GM20431 (cell line): ENCODE results near the gene JAK3.
"Not testable (repeated sequence)": the region's sequence is repeated elsewhere in the genome, so short reads cannot be mapped to it uniquely, and the experiment has no call there.

Experiments used
- in situ Hi-C: fragments of 300-500 bp; cut with MseI, MboI; formaldehyde crosslinking; loops from one replicate; pipeline ENCODE4 v1.15.0; 2020; ENCODE audit warnings: low sequenced_read_pairs; ENCODE audit not compliant: unreplicated experiment

The JAK3 gene

DNA sequence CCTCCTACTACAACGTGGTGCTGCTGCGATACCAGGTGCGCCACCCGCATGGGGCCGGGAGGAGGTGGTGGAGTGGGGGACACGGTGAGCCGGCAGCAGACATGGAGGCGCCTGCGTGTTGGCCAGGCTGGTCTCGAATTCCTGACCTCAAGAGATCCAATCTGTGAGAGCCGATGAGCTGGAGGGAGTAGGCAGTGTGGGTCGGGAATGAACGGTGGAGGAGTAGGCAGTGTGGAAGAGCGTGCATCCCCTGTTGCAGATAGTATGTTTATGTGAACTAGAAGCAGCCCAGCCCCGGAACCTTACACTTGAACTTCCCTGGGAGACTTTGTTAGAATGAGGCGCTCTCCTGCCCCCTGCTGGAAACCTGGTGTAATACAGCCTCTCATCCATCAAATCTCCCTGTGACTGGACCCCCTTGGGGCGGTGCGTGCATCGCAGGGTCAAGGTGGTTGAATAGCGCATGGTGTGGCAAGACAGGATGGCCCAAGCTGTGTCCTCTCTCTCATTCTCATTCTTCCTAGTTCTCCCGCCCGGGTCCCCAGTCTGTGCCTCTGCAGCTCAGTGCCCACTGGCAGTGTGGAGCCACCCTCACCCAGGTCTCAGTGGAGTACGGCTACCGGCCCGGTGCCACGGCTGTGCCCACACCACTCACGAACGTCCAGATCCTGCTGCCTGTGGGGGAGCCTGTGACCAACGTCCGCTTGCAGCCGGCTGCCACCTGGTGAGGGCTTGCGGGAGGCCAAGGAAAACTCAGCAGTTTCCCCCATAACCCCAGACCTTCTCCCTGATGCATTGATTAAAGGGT lies 63.4 kb downstream of the JAK3 start:
- in situ Hi-C loops: no loop called here

DNA sequence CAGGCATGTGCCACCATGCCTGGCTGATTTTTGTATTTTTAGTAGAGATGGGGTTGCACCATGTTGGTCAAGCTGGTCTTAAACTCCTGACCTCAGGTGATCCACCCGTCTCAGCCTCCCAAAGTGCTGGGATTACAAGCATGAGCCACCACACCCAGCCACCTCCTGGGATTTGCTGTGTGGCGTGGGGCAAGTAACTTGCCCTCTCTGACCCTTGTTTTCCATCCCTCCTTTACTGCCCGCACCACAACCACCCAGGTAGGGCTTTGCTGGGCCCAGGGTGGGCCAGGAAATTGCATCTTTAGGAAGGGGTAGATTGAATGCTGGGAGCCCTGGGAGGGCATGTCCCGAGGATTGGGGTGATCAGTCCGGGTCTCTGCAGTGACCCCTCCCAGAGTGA lies 64.1 kb downstream of the JAK3 start:
- in situ Hi-C loops: not testable (repeated sequence)

DNA sequence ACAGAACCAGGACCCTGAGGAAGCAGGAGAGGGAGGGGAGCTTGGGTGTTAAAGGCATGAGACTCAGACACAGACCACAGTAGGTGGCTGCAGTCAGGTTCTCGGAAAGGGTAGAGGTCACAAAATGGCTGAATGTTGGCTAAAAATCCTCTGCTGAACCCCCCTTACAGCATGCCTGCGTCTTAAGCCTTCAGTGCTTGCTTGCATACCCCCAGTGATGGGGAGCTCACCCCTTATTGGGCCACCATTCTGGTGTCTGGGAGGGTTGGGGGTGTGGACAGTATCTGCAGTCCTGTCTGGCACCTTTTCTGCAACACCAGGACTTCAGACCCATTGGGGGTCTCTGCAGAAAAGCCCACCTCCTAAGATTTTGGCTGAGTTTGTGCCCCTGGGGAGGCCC lies 67.0 kb downstream of the JAK3 start:
- in situ Hi-C loops: no loop called here

DNA sequence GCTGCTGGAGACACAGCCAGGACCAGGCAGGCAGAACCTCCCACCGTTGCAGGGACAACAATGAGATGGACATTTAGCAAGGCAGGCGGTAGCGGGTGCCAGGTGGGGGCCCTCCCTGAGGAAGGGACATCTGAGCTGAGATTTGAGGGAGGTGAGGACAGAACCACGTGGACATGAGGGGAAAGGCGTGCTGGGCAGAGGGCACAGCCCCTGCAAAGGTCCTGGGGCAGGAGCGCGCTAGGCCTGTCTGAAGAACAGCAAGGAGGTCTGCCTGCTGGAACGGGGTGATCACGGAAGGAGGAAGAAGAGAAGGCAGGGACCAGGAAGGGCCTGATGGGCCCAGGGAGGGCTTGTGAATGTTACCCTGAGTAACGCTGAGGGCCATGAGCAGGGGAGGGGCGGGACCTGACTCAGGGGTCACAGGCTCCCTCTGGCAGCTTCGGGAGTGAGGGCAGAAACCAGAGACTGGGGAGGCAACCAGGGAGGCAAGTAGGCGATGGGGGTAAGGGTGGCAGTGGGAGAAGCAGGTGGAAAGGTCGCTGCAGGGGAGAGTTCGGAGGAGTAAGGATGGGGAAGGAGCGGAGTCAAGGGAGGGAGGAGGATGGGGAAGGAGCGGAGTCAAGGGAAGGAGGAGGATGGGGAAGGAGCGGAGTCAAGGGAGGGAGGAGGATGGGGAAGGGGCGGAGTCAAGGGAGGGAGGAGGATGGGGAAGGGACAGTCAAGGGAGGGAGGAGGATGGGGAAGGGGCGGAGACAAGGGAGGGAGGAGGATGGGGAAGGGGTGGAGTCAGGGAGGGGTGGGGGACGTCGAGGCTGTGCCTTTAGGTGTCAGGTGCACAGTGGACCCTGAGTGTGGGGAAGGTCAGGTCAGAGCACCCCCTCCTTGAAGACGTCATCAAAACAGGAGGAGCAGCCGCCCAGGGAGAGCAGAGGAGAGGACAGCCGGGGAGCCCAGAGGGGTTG lies 68.5 kb downstream of the JAK3 start:
- in situ Hi-C loops: no loop called here

DNA sequence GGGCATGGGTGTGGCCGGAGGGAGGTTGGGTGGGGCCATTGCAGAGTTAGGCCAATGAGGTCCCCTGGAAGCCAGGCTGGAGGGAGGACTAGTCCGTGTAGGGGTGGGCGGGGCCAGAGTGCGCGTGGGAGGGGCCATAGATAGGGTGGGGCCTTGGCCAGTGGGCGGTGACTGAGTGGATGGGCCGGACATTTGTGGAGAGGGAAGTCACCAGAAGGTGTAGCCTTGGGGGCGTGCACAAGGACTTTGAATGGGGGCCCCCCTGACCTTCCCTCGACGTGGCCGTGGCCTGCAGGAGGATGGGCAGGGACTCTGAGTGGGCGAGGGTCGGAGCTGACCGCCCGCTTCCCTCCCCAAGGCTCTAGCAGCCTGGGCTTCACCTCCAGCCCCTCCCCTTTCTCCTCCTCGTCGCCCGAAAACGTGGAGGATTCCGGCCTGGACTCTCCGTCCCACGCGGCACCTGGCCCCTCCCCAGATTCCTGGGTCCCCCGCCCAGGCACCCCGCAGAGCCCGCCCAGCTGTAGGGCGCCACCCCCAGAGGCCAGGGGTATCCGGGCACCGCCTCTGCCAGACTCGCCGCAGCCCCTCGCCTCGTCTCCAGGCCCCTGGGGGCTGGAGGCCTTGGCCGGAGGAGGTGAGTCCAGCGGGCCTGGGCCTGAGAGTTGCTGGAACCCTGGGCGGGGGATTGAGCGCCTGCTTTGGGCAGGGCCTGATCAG lies 69.4 kb downstream of the JAK3 start:
- in situ Hi-C loops: no loop called here

DNA sequence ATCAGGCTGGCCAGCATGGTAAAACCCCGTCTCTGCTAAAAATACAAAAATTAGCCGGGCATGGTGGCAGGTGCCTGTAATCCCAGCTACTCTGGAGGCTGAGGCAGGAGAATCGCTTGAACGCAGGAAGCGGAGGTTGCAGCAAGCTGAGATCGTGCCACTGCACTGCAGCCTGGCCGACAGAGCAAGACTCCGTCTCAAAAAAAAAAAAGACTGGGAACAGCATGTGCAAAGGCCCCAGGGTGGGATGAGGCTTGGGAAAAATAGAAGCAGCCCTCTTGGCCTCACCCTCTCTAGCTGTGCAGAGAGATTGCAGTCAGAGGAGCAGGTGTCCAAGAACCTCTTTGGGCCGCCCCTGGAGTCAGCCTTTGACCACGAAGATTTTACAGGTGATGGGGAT lies 69.9 kb downstream of the JAK3 start:
- in situ Hi-C loops: not testable (repeated sequence)

DNA sequence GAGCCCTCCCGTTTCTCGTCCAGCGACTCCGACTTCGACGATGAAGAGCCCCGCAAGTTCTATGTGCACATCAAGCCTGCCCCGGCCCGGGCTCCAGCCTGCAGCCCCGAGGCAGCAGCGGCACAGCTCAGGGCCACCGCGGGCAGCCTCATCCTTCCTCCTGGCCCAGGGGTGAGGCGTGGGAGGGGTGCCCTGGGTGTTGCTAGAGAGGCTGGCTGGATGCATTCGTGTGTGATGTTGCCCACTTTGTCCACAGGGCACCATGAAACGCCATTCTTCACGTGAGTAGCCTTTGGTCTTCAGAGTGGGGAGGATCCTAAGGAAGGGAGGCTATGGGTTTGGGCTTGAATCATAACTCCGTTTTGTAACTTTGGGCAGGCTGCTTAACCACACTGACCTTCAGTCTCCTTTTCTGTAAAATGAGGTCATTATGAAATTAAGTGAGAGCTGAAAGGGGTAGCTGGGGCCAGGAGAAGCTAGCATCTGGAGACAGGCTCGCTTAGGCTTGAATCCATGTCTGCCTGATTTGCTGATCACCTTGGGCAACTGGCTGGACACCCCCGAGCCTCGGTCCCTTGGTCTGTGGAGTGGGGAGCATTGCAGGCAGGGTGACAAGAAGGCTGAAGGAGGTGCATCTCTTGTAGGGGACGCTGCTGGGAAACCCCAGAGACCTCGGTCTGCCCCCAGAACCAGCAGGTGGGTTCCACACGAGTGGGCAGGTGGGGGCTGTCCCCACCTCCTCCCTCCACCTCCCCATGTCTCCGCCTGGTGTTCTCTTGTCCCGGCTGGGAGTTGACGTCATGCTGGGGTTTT lies 71.6 kb downstream of the JAK3 start:
- in situ Hi-C loops: no loop called here

DNA sequence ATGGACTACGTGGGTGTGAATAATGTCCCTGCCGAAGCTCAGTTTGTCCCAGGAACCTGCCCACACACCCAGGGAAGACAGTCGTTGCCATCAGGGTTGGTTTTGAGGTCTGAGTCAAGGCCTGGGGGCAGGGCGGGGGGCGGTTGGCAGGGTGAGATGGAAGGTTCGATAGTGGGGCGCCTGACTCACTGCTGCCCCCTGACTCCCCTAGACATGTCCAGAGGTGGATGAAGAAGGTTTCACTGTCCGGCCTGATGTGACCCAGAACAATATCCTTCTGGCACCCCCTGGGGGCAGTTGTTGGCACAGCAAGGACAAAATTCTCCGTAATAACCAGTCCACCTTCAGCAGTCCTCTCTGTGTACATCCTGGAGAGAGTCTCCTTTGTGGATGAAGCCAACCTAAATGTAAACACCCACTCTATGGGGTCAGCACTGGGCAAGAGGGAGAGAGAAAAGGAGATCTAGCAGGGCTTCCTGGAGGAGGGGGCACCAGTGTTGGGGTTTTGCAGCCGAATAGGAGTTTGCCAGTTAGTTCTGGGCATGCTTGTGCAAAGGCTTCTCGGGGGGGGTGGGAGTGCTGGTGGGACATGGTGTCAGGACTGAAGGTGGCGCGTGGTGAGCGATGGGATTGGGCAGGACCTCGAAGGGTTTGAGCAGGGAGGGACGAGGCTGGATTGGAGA lies 72.4 kb downstream of the JAK3 start:
- in situ Hi-C loops: no loop called here
